Measurements from ENCODE around the gene ID1. TPM values are rescaled to one million over a fixed set of nuclear protein-coding genes. Genes with fewer than 3 reads are reported as not detected.
A peak's percentile ranks its signal among the peaks of the same experiment; 100 is the strongest.
"Not testable (repeated sequence)": the region's sequence is repeated elsewhere in the genome, so short reads cannot be mapped to it uniquely, and the experiment has no call there.

The ID1 gene
- total and polyA plus RNA-seq, 4 experiments from 2014 or later, result 0.49 to 1.4 (median 0.50) TPM; not detected in 1

- H3K9me3 Mint-ChIP-seq; DNase-seq; H3K4me3 Mint-ChIP-seq; H3K4me1 ChIP-seq (ENCODE audit: insufficient read depth, low read length); H3K36me3 Mint-ChIP-seq; H3K27me3 ChIP-seq (ENCODE audit: insufficient read depth, low read length); H3K27me3 Mint-ChIP-seq; H3K4me3 ChIP-seq (ENCODE audit: low read length in 2 of 2); H3K27ac ChIP-seq (ENCODE audit: low read depth, low read length); intact Hi-C loops (cut with micrococcal nuclease); H3K4me1 Mint-ChIP-seq; POLR2A ChIA-PET (ENCODE audit: partially characterized antibody); H3K9me3 ChIP-seq (ENCODE audit: control insufficient read depth in 1 of 2, low read length in 2 of 2); H3K36me3 ChIP-seq (ENCODE audit: insufficient read depth, low read length): not testable (repeated sequence)
- H3K27ac Mint-ChIP-seq, result peak overlapping the region in 1 of 7 donors; percentile 9
- CTCF ChIA-PET (ENCODE audit: partially characterized antibody), result interaction anchor here (0.6 to 35.9 kb wide), 3 partner anchors 24 to 72 kb away, joined by 3 to 1094 read pairs (median 3); partner anchors contain the start of gene ID1
These were observed 25.0 kb upstream of the ID1 start for GRCh38 chr20:31579941-31580651.

- Histone ChIP-seq H3K4me1 (ENCODE audit: insufficient read depth, low read length) (no peaks in the 10 kb centered on the region), H3K27ac (ENCODE audit: low read depth, low read length) (no peak overlapping the region), H3K4me3 (ENCODE audit: low read length in 2 of 2) (no peak overlapping the region), H3K36me3 (ENCODE audit: insufficient read depth, low read length) (no peaks in the 10 kb centered on the region), H3K9me3 (ENCODE audit: control insufficient read depth in 1 of 2, low read length in 2 of 2) (no peaks in the 10 kb centered on the region), H3K27me3 (ENCODE audit: insufficient read depth, low read length) (no peaks in the 10 kb centered on the region)
- Mint-ChIP-seq H3K27me3 (peaks cover 2 to 3% of the 10 kb centered on the region in 2 donors), H3K4me1 (peaks cover 0 to 8% (median 2%) of the 10 kb centered on the region in 4 donors), H3K4me3 (no peak overlapping the region), H3K27ac (peak overlapping the region in 1 of 7 donors; percentile 9), H3K9me3 (peaks cover 0 to 3% (median 0%) of the 10 kb centered on the region in 8 donors), H3K36me3 (no peaks in the 10 kb centered on the region)
- intact Hi-C loops (cut with micrococcal nuclease), result no loop called here
- no peak for DNase-seq
- POLR2A ChIA-PET (ENCODE audit: partially characterized antibody), result no interaction called here
- CTCF ChIA-PET (ENCODE audit: partially characterized antibody), result no interaction called here
These were observed 24.4 kb upstream of the ID1 start for GRCh38 chr20:31580706-31581105.

- Histone ChIP-seq H3K9me3 (ENCODE audit: control insufficient read depth in 1 of 2, low read length in 2 of 2) (no peaks in the 10 kb centered on the region), H3K36me3 (ENCODE audit: insufficient read depth, low read length) (no peaks in the 10 kb centered on the region), H3K4me3 (ENCODE audit: low read length in 2 of 2) (no peak overlapping the region), H3K27me3 (ENCODE audit: insufficient read depth, low read length) (no peaks in the 10 kb centered on the region), H3K27ac (ENCODE audit: low read depth, low read length) (no peak overlapping the region), H3K4me1 (ENCODE audit: insufficient read depth, low read length) (no peaks in the 10 kb centered on the region)
- no peak overlapping the region for H3K27ac Mint-ChIP-seq
- POLR2A ChIA-PET (ENCODE audit: partially characterized antibody), result no interaction called here
- H3K36me3 Mint-ChIP-seq, result no peaks in the 10 kb centered on the region
- peaks cover 3 to 7% of the 10 kb centered on the region in 2 donors for H3K27me3 Mint-ChIP-seq
- peaks cover 0 to 8% (median 2%) of the 10 kb centered on the region in 4 donors for H3K4me1 Mint-ChIP-seq
- peaks cover 0 to 3% (median 0%) of the 10 kb centered on the region in 8 donors for H3K9me3 Mint-ChIP-seq
- H3K4me3 Mint-ChIP-seq, result no peak overlapping the region
- no peak for DNase-seq
- intact Hi-C loops (cut with micrococcal nuclease), result no loop called here
- CTCF ChIA-PET (ENCODE audit: partially characterized antibody), result no interaction called here
These were observed 23.7 kb upstream of the ID1 start for GRCh38 chr20:31581391-31581790.

- Histone ChIP-seq H3K27me3 (ENCODE audit: insufficient read depth, low read length) (peaks cover 9% of the 10 kb centered on the region), H3K27ac (ENCODE audit: low read depth, low read length) (no peak overlapping the region), H3K4me3 (ENCODE audit: low read length in 2 of 2) (no peak overlapping the region), H3K9me3 (ENCODE audit: control insufficient read depth in 1 of 2, low read length in 2 of 2) (no peaks in the 10 kb centered on the region), H3K36me3 (ENCODE audit: insufficient read depth, low read length) (no peaks in the 10 kb centered on the region), H3K4me1 (ENCODE audit: insufficient read depth, low read length) (peaks cover 9% of the 10 kb centered on the region)
- intact Hi-C loops (cut with micrococcal nuclease), result loop anchor here (2.0 kb wide), 1 partner anchor 17 kb away; the partner anchor contains the start of gene ID1
- Mint-ChIP-seq H3K36me3 (no peaks in the 10 kb centered on the region), H3K27ac (peak overlapping the region in 2 of 7 donors; percentile 0 to 3), H3K4me1 (peaks cover 5 to 11% (median 7%) of the 10 kb centered on the region in 4 donors), H3K9me3 (peaks cover 0 to 3% (median 0%) of the 10 kb centered on the region in 8 donors), H3K27me3 (peaks cover 16 to 20% of the 10 kb centered on the region in 2 donors), H3K4me3 (peak overlapping the region; percentile 62 to 91 (median 84))
- ChIA-PET CTCF (ENCODE audit: partially characterized antibody) (interaction anchor here (1.0 to 6.3 kb wide), 3 partner anchors 20 to 25 kb away, joined by 3 to 41 read pairs (median 4); no protein-coding TSS in a partner anchor), POLR2A (ENCODE audit: partially characterized antibody) (interaction anchor here (0.6 to 2.7 kb wide), 4 partner anchors 12 to 25 kb away, joined by 3 to 8 read pairs (median 4); no protein-coding TSS in a partner anchor)
- no peak for DNase-seq
These were observed 17.3 kb upstream of the ID1 start for GRCh38 chr20:31587545-31588389.

GRCh38 chr20:31590717-31591225, 14.3 kb upstream of the ID1 start:
- peaks cover 0 to 3% (median 0%) of the 10 kb centered on the region in 8 donors for H3K9me3 Mint-ChIP-seq
- H3K36me3 Mint-ChIP-seq, result no peaks in the 10 kb centered on the region
- ChIA-PET POLR2A (ENCODE audit: partially characterized antibody) (interaction anchor here (2.3 kb wide), 1 partner anchor 18 kb away, joined by 6 read pairs; no protein-coding TSS in a partner anchor), CTCF (ENCODE audit: partially characterized antibody) (interaction anchor here (0.6 to 6.3 kb wide), 2 partner anchors 22 to 130 kb away, joined by 3 to 41 read pairs; no protein-coding TSS in a partner anchor)
- no peak overlapping the region for H3K27ac ChIP-seq (ENCODE audit: low read depth, low read length)
- H3K9me3 ChIP-seq (ENCODE audit: control insufficient read depth in 1 of 2, low read length in 2 of 2), result no peaks in the 10 kb centered on the region
- no peak overlapping the region for H3K27ac Mint-ChIP-seq
- H3K4me3 Mint-ChIP-seq, result no peak overlapping the region
- H3K36me3 ChIP-seq (ENCODE audit: insufficient read depth, low read length), result no peaks in the 10 kb centered on the region
- H3K4me3 ChIP-seq (ENCODE audit: low read length in 2 of 2), result no peak overlapping the region
- H3K27me3 Mint-ChIP-seq, result peaks cover 16 to 19% of the 10 kb centered on the region in 2 donors
- peaks cover 9% of the 10 kb centered on the region for H3K4me1 ChIP-seq (ENCODE audit: insufficient read depth, low read length)
- no peak for DNase-seq
- peaks cover 5 to 11% (median 8%) of the 10 kb centered on the region in 4 donors for H3K4me1 Mint-ChIP-seq
- intact Hi-C loops (cut with micrococcal nuclease), result no loop called here
- peaks cover 9% of the 10 kb centered on the region for H3K27me3 ChIP-seq (ENCODE audit: insufficient read depth, low read length)

GRCh38 chr20:31593221-31594001, 11.7 kb upstream of the ID1 start:
- peaks cover 10% of the 10 kb centered on the region in 2 donors for H3K27me3 Mint-ChIP-seq
- Histone ChIP-seq H3K27ac (ENCODE audit: low read depth, low read length) (no peak overlapping the region), H3K4me3 (ENCODE audit: low read length in 2 of 2) (no peak overlapping the region), H3K4me1 (ENCODE audit: insufficient read depth, low read length) (no peaks in the 10 kb centered on the region), H3K9me3 (ENCODE audit: control insufficient read depth in 1 of 2, low read length in 2 of 2) (no peaks in the 10 kb centered on the region), H3K27me3 (ENCODE audit: insufficient read depth, low read length) (no peaks in the 10 kb centered on the region), H3K36me3 (ENCODE audit: insufficient read depth, low read length) (no peaks in the 10 kb centered on the region)
- no peaks in the 10 kb centered on the region for H3K36me3 Mint-ChIP-seq
- ChIA-PET POLR2A (ENCODE audit: partially characterized antibody) (no interaction called here), CTCF (ENCODE audit: partially characterized antibody) (interaction anchor here (0.9 to 1.1 kb wide), 2 partner anchors 24 to 32 kb away, joined by 3 to 4 read pairs; no protein-coding TSS in a partner anchor)
- intact Hi-C loops (cut with micrococcal nuclease), result no loop called here
- H3K27ac Mint-ChIP-seq, result no peak overlapping the region
- DNase-seq, result no peak
- H3K9me3 Mint-ChIP-seq, result no peaks in the 10 kb centered on the region
- H3K4me1 Mint-ChIP-seq, result peaks cover under 1 to 5% (median 3%) of the 10 kb centered on the region in 4 donors
- no peak overlapping the region for H3K4me3 Mint-ChIP-seq
